OCI-M2 (cell line): ENCODE data around the gene KCND2.
A peak's percentile ranks its signal among the peaks of the same experiment; 100 is the strongest.
"Not testable (repeated sequence)": the region's sequence is repeated elsewhere in the genome, so short reads cannot be mapped to it uniquely, and the experiment has no call there.

ENCODE experiments used
- DNase-seq: peaks from one replicate; lab custom pipeline; 2025; ENCODE audit not compliant: unreplicated experiment; lab: John Stamatoyannopoulos, UW

Gene KCND2

DNA sequence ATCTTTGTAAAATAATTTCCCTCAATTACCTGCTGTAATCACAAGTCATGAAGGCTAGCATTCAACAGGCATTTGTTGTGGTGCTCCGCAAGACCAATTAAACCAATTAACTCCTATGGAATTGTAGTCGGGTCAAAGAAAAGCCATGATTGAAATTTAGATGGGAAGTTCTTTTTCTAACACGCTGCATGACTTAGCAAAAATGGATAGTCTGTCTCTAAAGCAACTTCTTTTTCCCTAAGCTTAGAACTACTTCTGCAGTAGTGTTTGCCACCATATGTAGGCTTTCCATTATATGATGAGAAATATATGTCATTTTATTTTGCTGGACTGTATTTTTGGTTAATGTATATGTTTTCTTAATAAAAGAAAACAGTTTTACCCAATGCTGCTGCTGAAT lies 465.8 kb downstream of the KCND2 start:
- no peak for DNase-seq

DNA sequence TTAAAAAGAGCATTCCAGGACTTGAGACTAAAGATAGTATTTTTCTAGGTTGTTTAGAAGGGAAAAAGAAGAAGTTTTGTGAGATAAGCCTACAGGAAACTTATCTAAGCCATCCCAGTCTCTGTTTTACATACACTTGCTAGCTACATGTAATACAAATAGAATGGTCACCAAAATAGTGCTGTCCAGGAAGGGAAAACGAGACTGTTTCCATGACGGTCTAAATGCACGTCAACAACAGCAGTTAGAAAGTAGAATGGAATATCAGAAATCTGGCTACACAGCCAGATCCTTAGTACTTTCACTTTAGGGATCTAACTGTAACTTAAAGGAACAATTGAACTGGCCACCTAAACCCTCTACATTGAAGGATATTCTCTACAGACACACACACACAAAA lies 467.4 kb downstream of the KCND2 start:
- DNase-seq, result peak; percentile 84

DNA sequence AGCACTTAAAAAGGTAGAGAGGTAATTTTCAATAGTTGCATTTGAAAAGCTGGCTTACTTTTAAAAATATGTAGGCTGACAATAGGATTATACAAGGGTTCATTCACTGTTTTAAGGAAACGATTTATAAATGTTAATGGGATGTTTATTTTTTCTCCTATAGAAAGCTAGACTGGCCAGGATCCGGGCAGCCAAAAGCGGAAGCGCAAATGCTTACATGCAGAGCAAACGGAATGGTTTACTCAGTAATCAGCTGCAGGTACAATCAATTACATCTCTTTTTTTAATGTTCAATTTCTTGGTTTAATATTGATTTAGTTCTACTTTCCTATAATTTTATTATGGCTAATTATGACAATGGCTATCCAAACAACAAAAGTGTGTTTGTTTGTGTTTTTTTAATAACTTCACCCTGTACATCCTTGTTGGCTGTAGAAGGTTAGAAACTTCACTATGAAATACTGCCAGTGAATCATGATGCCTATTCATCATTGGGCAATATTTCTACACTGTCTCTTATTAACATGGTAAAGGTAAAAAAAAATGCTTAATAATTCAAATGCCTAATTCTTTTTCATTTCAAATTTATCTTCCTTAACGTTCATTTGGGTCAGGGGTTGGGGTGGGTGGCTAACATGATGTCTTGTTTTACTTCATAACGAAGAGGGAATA lies 468.5 kb downstream of the KCND2 start:
- DNase-seq, result no peak

DNA sequence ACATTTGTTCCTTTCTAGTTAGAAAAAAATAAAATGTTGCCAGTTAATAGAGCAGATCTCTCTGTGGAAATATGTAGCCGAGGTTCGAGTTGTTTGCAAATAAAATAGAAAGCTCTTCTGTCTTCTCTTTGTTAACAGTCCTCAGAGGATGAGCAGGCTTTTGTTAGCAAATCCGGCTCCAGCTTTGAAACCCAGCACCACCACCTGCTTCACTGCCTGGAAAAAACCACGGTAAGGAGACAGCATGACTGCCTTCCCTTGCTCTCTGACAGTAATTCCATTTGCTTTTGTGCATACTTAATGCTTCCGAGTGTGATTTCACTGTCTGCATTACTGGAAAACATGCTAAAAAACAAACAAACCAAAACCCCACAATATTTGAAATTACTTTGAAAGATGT lies 469.4 kb downstream of the KCND2 start:
- DNase-seq, result no peak

DNA sequence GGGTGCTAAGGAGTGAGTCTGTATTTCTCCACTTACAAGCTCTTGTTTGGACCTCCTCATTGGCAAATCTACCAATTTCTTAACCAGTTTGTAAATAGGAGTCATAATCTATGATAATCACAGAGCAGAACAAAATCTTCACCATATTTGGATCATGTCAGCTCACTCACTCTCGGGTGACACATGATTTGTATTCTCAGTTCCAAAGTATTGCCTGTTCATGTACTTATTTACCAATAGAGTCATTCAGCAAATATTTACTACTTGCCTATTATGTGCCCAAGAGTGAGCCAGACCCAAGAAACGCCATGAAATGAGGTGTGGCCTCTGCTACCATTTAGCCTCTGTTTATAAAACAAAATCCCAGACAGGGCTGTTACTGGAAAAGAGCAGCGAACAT lies 470.2 kb downstream of the KCND2 start:
- no peak for DNase-seq

DNA sequence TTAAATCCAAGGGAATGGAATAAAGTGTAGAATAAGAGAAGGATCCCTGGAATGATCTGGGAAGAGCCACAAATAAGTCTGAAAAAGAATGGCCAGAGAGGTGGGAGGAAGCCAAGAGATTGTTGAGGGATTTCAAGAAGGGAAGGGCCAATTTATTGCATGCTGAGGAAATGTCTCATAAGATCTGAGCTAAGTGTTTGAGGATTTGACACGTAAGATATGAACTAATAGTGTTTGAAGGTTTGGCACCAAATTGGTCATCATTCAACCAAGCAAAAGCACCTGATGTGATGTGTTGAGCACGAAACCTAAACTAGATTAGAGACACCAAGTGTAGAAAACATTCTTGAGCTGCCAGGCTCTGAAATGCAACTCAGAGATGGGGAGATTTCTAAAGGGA lies 487.1 kb downstream of the KCND2 start:
- DNase-seq, result no peak

DNA sequence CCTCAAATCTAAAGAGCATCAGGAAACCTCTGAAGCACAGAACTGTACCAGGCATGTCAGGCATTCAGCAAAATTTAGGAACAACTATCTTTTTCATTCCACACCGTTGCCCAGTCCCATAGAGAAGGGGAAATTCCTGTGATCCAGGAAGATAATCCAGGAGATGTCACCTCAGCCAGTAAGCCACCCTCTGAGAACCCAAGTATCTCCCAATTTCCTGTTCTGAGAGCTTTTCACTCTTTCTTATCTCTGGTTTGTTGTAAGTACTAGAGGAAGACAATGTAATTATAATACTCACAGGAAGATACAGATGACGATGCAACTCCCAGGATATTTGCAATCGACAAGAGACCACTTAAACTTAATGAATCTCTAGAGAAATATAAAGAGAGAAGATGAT lies 487.9 kb downstream of the KCND2 start:
- no peak for DNase-seq

DNA sequence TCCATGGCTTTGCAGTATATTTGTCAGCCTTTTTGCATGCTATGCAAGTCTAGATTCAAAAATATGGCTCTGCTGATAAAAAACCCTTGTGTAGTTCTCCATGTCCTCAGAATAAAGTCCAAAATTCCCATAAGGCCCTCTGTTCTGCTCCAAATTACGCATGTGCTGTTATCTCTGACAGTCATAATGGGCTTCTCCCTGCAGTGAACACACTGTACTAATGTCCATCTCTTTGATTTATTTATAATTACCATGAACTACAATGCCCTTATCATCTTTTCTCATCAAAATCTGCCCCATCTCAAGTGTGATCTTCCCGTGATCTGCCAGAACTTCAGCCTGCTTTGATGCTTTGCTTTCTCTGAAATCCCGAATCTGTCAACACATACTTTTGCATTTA lies 497.2 kb downstream of the KCND2 start:
- no peak for DNase-seq

DNA sequence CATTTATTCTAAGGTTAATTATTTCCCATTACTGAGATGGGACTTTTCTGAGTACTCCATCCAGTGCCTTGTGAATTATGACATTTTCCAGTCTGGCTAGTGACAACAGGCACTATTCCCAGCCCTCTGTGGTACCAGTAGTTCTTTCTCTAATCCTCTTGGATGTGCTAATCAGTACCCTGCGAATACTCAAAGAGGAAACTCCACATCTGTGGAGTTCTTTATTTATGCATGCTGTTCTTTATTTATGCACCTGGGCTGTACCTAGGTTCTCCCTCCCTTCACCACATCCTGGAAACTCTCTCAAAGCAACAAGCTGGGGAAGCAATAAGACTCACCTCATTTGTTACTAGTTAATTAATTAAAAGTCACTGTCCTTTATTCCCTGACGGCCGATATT lies 501.5 kb downstream of the KCND2 start:
- no peak for DNase-seq

DNA sequence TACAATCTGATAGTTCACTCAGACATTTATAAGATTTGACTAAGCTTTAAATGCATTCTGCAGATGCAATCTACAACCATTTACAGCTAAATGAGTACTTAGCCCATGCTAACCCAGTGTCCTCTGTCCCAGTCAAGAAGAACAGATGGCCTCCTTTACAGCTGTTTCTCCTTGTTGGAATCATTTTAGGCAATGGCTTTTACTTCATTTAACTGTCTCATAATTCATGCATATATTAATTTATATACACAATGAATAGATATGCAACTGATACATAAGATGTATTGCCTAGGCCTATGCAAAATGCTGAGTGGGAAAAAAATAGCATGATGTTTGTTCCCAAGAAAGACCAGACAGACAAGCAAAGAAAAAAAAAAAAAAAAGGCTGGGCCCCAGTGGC lies 502.8 kb downstream of the KCND2 start:
- no peak for DNase-seq

DNA sequence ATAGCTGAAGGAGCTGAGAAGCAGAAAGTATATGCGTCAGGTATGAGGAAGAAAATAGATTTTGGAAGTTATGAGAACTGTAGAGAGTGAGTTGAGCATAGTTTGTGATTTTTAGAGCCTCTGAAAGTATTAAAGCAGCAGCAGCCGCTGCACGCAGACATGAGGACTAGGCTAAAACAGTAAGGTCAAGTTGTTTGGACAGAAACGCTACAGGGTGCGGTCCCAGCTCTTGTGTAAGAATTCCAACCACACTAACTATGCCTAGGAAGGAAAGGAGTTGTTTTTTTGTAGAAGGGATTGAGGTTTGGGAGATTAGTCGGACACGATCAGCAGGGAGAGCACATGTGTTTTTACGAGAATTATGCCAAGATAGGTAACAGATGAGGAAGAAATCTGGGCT lies 506.1 kb downstream of the KCND2 start:
- DNase-seq, result not testable (repeated sequence)

DNA sequence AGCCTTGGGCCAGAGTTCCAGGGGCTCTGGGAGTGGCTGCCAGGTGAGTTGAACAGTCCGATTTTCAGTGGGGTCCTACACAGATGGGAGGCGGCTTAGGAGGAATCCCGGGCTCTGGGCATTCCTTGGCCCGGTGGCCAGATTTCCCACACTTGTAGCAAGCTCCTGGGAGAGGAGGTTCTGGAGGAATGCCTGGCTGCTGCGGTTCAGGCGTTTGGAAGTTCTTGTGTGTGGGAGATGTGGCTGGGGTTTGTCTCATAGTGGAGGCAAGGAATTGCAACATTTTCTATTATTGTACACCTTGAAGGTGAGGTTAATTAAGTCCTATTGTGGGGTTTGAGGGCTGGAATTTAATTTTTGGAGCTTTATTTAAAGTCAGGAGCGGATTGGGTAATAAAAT lies 507.5 kb downstream of the KCND2 start:
- DNase-seq, result not testable (repeated sequence)

DNA sequence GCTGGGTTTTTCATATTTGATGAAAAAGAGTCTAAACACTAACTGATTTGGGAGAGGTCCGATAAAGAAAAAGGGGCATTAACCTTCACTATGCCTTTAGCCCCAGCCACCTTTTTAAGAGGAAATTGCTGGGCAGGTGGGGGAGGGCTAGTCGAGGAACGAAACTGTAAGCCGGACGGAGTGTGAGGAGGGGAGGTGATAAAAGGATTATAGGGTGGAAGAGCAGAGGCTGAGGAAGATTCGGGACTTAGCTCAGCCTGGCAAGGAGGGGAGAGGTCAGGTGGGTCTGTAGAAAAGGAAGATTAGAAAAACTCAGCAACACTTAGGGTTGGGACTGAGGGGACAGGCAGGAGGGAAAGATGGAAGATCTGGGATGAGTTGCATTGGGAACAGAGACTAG lies 508.0 kb downstream of the KCND2 start:
- DNase-seq, result no peak

DNA sequence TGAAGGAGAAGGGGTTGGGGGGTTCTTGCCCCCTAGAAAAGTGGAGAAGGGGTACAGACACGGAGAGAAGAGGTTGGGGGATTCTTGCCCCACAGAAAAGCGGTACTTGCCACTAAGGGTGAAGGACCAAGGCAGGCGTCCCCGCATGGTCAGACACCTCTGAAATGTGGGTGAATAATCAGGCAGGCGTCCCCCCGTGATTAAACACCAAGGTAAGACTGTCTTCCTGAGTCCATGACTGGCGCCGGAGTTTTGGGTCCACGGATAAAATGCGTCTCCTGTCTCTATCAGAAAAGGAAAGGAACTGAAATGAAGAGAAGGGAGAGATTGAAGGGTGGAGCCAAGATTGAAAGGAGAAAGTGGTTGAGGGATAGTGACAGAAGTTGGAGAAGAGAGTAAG lies 508.9 kb downstream of the KCND2 start:
- not testable (repeated sequence) for DNase-seq

DNA sequence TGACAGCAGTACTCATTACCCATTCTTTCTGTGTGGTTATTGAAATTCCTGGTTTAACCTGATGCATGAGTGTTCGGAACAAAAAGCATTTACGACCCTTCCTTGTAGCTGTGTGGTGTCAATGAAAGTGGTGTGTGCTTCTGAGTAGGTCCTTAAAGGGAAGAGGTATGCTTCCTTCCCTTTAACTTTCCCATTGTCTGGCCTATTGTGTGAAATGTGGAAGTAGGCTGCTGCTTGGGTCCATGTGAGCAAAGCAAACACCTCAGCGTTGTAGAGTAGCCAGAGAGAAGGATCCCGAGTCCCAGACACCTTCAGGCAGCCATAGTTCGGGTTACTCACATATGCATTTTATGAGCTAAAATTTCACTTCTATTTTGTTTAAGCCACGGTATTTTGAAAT lies 510.3 kb downstream of the KCND2 start:
- no peak for DNase-seq

DNA sequence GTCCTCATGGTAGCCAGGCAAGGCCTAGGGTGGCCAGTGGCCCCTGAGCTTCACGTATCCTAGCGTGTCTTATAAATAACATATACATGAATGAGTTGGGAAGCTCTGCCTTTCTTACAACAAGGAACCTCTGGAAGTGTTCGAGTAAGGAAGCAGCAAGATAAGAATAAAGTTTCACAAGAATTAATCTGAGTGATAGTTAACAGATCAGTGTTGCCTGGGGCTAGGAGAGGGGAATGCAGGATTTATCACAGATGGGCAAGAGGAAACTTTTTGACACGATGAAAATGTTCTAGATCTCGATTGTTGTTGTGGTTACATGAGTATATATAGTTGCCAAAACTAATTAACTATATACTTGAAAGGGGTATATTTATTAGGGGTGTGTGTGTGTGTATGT lies 510.7 kb downstream of the KCND2 start:
- DNase-seq, result no peak

DNA sequence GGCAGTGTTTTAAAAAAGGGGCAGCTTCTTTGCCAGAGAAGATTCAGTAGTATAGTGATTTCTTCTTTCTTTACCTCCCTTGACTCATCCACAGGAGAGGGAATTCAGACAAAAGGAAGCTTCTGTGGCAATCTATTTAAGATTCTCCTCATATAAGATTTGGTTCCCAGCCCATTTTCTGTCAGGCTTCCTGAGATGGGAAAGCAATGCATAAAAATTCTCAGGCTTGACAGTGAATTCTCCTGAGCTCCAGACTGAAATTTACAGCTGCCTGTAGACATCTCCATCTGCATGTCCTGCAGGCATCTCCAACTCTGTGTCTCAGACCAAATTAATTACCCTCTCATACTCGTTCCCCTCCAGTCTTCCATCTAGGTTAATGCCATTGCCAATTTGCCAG lies 512.1 kb downstream of the KCND2 start:
- DNase-seq, result no peak

DNA sequence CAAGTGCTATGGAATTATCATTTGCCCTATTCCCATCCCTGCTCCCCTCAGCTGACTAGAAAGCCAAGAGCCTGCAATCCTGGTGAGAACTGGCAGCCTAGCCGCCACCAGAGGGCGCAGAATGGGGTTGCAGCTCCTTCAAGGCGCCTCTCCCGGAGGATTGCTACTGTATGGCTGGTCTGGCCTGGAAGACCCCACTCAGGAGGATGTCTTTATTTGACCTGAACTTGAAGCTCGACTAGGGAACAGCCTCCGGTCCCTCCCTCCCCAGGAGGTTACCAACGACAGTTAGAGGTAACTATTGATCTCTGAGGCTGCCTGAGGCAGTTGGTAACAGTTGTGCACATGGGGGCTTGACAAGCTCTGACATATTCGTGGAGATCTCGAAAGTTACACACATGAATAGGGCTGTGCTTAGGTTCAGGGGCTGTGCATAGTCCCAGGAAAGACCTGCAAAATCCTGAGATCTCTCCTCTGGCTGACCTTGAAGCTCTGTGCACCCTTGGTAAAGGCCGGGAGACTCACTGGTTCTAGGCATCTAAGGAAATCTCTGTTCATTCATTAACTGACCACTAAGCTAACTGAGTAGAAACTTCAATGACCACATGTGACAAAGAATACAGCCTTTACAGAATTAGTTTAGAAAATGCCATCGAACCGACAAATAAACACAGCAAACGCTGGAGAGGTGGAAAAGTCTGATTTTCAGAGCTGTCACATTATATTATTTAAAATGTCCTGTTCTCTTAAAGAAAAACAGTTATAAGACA lies 519.3 kb downstream of the KCND2 start:
- DNase-seq, result peak; percentile 40

DNA sequence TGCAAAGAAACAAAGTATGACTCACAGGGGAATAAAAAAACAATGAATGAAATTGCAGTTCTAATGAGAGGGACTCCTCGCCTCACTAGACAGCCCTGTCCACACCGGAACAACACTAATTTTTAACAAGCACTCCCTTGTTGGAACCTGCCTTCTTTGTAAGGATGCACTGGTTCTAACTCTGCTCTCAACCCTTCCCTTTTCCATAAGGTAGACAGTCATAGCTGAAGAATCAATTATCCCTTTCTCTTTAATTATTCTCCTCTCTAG lies 519.8 kb downstream of the KCND2 start:
- no peak for DNase-seq

DNA sequence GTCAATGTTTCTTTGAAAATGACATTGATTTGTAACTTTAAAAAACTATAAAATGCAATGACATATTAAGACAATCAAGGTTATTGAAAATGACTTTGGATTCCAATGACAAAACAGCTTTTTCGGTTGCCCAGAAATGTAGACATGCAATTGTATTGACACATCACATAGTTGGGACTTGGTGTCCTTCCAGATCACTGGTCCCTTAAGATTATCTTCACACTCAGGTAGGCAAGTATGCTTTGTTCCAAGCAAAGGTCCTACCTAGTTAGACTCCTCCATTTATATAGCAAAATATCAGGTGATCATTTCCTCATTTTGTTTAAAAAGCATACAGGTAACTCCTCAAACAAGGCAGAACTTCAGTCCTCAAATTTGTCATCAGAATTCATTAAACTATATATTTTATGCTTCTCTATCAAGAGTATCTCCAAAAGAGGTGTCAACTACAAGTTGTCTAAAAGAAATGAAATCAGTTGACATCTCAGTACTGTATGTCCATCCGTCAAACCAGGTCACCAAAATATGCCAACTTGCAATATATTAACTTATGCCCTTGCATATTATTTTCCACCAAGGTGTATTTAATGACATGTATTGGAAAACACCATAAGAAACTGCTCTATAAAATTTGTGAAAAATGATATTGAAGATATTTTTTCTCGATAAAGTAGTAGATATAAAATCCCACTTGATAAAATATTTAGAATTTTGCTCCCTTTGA lies 520.4 kb downstream of the KCND2 start:
- DNase-seq, result no peak

DNA sequence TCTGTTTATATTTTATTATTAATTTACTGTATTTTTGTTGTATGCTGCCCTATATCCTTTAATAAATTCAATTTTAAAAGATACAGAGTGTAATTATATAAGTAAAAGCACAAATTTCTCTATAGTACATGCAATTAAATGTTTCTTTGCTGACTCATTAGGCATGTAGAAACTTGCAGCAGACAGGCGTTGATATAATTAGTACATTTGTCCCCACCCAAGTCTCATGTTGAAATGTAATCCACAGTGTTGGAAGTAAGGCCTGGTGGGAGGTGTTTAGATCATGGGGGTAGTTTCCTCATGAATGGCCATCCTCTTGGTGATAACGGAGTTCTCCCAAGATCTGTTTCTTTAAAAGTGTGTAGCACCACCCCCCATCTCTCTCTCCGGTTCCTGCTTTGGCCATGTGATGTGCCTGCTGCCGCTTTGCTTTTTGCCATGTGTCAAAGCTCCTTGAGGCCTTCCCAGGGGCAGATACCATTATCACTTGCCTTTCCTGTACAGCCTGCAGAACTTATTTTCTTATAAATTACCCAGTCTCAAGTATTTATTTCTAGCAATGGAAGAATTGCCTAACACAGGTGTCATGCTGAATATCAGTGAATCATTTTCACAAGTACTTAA lies 521.2 kb downstream of the KCND2 start:
- DNase-seq, result no peak

DNA sequence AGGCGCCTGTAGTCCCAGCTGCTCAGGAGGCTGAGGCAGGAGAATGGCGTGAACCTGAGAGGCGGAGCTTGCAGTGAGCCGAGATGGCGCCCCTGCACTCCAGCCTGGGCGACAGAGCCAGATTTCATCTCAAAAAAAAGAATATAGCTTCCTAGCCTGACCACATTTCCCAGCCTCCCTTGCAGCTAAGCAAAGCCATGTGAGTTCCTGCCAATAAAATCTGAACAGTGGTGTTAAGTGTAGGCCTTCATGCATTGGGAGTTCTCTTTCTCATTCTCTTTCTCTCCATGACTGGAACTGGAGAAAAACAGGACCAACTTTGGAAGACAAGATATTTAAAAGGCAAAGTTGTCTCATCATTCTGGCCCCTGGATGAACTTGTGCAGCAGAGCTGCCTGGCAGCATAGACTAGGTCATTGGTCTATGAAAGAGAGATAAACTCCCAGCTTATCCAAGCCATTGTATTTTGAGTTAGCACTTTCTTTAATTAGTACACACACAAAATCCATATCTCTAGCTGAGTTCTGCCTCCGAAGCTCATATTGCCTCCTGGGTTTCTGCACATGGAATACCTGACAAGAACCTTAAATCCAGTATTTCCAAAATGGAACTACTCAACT lies 524.2 kb downstream of the KCND2 start:
- DNase-seq, result no peak
